GM20000 (cell line): ENCODE data around the gene KIF18A.

ENCODE experiments used
- DNase-seq: peaks from one replicate; pipeline ENCODE4 v3.0.0; 2012; ENCODE audit warnings: low spot score
- CTCF ChIP-seq: IDR thresholded peaks from 2 replicates; pipeline ENCODE4 v1.5.1; 2012; ENCODE audit warnings: mild to moderate bottlenecking, control low read depth; ENCODE audit errors: extremely low read depth, missing control alignments

The KIF18A gene

DNA sequence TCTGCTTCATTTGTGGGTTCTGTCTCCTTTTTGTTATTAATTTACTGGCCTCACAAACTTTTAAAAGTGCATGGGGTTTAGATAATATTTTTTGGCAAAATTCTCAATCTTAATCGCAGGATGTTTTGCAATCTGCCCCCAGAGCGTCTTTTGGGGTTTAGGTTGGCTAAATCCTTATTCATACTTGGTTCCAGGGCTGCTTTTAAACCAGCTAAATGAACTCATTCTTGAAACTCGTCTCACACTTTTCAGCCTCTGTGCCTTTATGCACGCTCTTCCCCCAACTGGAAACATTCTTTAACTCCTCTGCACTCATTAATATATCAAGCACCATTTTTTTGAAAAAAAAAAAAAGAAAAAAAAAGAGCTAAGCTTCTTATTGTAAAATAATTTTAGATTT, 131.7 kb downstream of the KIF18A start:
- no peak for DNase-seq
- no peak for TF ChIP-seq CTCF

GRCh38 chr11:27973851-27974536, 134.0 kb downstream of the KIF18A start:
- DNase-seq: no peak
- no peak for TF ChIP-seq CTCF

DNA sequence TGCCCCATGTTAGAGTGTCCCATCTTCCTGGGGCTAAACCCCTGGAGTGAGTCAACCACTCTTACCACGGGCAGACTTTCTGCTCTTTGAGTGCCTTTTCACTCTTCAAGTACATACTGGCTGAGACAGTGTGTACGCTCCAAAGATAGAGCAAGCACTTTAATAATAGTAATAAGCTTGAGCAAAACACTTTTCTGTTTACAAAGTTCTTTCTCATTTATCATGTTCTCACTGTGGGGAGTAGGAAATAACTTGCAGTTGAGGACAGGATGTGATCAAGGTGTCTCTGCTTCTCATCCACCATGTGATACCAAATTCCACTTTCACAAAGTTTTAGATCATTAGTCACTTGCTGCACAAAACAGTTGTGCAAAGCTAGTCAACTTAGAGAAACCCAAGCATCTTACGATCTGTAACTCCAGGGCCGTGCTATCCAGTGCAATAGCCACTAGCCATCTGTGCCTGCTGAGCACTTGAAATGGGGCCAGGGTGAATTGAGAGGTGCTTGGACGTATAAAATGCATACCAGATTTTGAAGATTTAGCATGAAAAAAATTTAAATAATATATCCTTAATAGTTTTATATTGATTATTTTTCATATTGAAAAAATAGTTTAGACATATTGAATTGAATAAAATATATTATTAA, 135.3 kb downstream of the KIF18A start:
- DNase-seq: no peak
- TF ChIP-seq CTCF: no peak

DNA sequence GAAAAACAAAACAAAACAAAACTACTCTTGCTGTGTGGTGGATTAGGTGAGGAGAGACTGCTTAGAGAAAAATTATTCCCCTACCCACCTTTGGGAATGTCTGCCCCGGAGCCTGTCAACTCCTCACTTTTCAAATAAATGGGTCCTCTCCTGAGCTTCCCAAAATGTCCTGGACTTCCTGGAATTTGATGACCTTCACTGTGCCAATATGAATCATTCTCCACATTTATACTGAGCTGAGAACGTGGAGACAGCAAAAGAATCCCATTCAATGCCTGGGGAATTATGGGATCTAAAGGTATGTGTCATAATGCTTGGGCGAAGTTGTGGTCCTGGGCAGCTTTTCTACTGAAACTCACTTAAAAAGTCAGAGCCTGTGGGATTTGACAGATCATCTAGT, 136.8 kb downstream of the KIF18A start:
- no peak for DNase-seq

More for the DNA sequence above, 136.8 kb downstream of the KIF18A start:
- no peak for TF ChIP-seq CTCF
